ENCODE measurements around the gene USP49. TPM values are rescaled to one million over a fixed set of nuclear protein-coding genes. Genes with fewer than 3 reads are reported as not detected.

USP49 gene
- total RNA-seq, 1 experiment from 2014 or later, result 4.1 TPM

DNA sequence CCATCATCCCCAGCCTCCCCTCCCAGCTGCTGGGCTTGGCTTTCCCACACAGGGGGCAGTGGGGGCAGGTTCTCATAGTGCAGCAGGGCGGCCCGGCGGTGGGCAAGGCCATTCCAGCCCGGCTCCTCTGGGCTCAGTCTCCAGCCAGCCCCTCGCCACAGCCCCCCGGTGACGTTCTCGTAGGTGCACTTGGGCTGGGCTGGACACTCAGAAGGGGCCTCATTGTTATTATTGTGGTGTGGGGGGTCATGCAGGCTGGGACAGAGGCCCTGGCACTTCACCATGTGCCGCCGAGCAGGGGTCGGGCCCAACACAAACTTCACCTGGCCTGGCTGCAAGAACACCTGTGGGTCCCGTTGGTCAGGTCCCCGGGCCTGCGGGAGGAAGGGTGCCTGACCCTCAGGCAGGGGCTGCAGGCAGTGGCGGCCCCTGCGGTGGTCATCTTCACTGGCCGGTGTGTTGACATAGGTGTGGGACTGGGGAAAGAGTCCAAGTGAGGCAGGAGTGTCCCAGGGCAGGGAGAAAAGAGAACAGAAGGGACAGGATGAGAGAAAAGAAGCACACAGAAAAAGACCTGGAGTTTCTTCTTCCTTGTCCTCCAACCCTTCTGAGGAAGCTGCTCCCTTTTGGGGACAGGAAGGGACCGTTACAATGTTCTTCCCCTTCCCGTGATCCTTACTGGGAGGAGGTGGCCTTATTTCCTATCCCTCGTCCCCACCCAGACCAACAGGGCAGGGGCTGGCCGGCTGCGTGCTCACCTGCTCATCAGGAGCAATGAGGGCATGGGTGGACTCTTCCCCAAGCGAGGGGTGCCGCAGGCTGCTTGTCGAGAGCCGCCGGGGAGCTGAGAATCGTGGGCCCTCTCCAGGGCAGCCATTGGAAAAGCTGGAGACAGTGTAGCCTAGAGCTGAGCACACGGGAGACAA is 123.9 kb downstream of the USP49 start:
- intact Hi-C loops (cut with micrococcal nuclease), result no loop called here
- H3K4me1 Mint-ChIP-seq (ENCODE audit: insufficient read depth, unreplicated experiment), result peaks cover 8% of the 10 kb centered on the region
- CTCF ChIA-PET, result interaction anchor here (0.5 kb wide), 1 partner anchor 168 kb away, joined by 5 read pairs; no protein-coding TSS in a partner anchor
- no peak overlapping the region for H3K4me3 Mint-ChIP-seq (ENCODE audit: unreplicated experiment)
- H3K27ac Mint-ChIP-seq (ENCODE audit: low read depth, unreplicated experiment), result no peak overlapping the region
- no peaks in the 10 kb centered on the region for H3K27me3 Mint-ChIP-seq (ENCODE audit: insufficient read depth, unreplicated experiment)
- POLR2A ChIA-PET, result no interaction called here
- H3K9me3 Mint-ChIP-seq (ENCODE audit: unreplicated experiment), result no peaks in the 10 kb centered on the region
- DNase-seq (ENCODE audit: unreplicated experiment), result no peak
- BruUV-seq (replicated peaks), result no TSS peak
- TF ChIP-seq, protein P1, sequence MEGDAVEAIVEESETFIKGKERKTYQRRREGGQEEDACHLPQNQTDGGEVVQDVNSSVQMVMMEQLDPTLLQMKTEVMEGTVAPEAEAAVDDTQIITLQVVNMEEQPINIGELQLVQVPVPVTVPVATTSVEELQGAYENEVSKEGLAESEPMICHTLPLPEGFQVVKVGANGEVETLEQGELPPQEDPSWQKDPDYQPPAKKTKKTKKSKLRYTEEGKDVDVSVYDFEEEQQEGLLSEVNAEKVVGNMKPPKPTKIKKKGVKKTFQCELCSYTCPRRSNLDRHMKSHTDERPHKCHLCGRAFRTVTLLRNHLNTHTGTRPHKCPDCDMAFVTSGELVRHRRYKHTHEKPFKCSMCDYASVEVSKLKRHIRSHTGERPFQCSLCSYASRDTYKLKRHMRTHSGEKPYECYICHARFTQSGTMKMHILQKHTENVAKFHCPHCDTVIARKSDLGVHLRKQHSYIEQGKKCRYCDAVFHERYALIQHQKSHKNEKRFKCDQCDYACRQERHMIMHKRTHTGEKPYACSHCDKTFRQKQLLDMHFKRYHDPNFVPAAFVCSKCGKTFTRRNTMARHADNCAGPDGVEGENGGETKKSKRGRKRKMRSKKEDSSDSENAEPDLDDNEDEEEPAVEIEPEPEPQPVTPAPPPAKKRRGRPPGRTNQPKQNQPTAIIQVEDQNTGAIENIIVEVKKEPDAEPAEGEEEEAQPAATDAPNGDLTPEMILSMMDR (IDR thresholded peaks at IDR 0.05; ENCODE audit: unreplicated experiment), result no peak
- H3K36me3 Mint-ChIP-seq (ENCODE audit: insufficient read depth, unreplicated experiment), result peaks cover 25% of the 10 kb centered on the region

DNA sequence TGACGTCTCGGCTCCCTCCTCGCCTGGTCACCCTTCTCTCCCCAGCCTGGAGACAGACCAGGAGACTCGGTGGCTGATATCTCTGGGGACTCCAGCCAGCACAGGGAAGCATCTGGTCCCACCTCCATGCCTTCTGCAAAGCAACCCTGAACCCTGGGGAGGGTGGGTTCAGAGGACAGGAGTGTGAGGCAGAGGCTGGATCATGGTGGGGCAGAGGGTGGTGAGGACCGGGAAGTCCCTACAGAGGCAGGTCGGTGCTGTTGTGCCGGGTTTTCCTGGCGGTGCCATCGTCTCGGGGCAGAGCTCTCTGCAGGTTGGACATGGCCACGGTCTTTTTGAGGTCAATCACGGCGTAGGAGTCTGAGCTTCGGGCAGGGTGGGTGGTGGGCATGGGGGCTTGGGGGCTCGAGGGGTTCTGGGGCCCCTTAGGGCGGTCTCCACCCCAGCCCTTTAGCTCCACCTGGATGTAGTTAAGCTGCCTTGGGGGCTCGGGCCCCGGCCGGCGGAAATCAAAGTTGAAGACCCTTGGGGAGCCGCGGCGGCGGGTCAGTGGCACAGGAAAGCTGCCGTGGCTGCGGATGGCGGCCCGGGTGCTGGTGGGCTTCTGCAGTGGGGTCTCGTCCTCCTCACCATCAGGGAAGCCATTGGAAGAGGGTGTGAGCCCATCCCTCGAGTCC is 124.7 kb downstream of the USP49 start:
- POLR2A ChIA-PET, result interaction anchor here (1.2 kb wide), 1 partner anchor 17 kb away, joined by 4 read pairs; the partner anchor contains the start of gene TOMM6

DNA sequence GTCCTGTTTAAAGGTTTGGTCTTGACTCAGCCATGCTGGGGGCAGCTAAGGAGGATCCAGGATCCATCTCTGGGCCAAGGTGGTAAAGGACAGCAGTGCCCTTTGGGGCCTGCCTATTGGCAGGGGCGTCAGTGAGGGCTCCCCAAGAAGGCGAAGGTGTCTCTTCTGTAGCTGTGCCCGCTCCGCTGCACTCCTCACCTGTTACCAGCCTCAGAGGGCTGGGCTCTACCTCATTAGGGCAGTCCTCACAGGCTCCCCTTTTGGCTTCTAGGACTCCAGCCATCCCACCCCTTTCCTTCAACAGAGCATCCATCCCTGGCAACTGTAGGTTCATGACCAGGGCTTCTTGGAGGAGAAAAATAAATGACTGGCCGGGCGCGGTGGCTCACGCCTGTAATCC is 125.8 kb downstream of the USP49 start:
- no peaks in the 10 kb centered on the region for H3K9me3 Mint-ChIP-seq (ENCODE audit: unreplicated experiment)
- no TSS peak for BruUV-seq (replicated peaks)
- no peak for DNase-seq (ENCODE audit: unreplicated experiment)
- no peak overlapping the region for H3K4me3 Mint-ChIP-seq (ENCODE audit: unreplicated experiment)
- no peak overlapping the region for H3K27ac Mint-ChIP-seq (ENCODE audit: low read depth, unreplicated experiment)
- intact Hi-C loops (cut with micrococcal nuclease), result no loop called here
- ChIA-PET POLR2A (interaction anchor here (1.2 to 1.4 kb wide), 2 partner anchors 18 to 46 kb away, joined by 4 to 5 read pairs; partner anchors contain the start of gene TOMM6), CTCF (interaction anchor here (0.6 to 1.3 kb wide), 5 partner anchors 18 to 167 kb away, joined by 3 to 5 read pairs (median 4); partner anchors contain the start of gene TOMM6)
- H3K36me3 Mint-ChIP-seq (ENCODE audit: insufficient read depth, unreplicated experiment), result peaks cover 21% of the 10 kb centered on the region
- no peaks in the 10 kb centered on the region for H3K27me3 Mint-ChIP-seq (ENCODE audit: insufficient read depth, unreplicated experiment)
- TF ChIP-seq, protein P1 (IDR thresholded peaks at IDR 0.05; ENCODE audit: unreplicated experiment), result no peak
- peaks cover 13% of the 10 kb centered on the region for H3K4me1 Mint-ChIP-seq (ENCODE audit: insufficient read depth, unreplicated experiment)

More for the DNA sequence above, 124.7 kb downstream of the USP49 start:
- Mint-ChIP-seq H3K9me3 (ENCODE audit: unreplicated experiment) (no peaks in the 10 kb centered on the region), H3K27me3 (ENCODE audit: insufficient read depth, unreplicated experiment) (no peaks in the 10 kb centered on the region), H3K4me1 (ENCODE audit: insufficient read depth, unreplicated experiment) (peaks cover 13% of the 10 kb centered on the region), H3K27ac (ENCODE audit: low read depth, unreplicated experiment) (no peak overlapping the region), H3K36me3 (ENCODE audit: insufficient read depth, unreplicated experiment) (peaks cover 24% of the 10 kb centered on the region), H3K4me3 (ENCODE audit: unreplicated experiment) (no peak overlapping the region)
- intact Hi-C loops (cut with micrococcal nuclease), result no loop called here
- no peak for DNase-seq (ENCODE audit: unreplicated experiment)
- TF ChIP-seq, protein P1 (IDR thresholded peaks at IDR 0.05; ENCODE audit: unreplicated experiment), result no peak
- no TSS peak for BruUV-seq (replicated peaks)
- CTCF ChIA-PET, result interaction anchor here (0.5 kb wide), 1 partner anchor 167 kb away, joined by 5 read pairs; no protein-coding TSS in a partner anchor

Data from MCF 10A (cell line).